Measurements from ENCODE around the gene CPN2. TPM values are rescaled to one million over a fixed set of nuclear protein-coding genes. Genes with fewer than 3 reads are reported as not detected.

Gene CPN2
- total and polyA plus RNA-seq, 2 of the 8 experiments (the other 6 are each of a cell fraction or from before 2014, with no cell fraction given): 0.03 TPM; not detected in 1

DNA sequence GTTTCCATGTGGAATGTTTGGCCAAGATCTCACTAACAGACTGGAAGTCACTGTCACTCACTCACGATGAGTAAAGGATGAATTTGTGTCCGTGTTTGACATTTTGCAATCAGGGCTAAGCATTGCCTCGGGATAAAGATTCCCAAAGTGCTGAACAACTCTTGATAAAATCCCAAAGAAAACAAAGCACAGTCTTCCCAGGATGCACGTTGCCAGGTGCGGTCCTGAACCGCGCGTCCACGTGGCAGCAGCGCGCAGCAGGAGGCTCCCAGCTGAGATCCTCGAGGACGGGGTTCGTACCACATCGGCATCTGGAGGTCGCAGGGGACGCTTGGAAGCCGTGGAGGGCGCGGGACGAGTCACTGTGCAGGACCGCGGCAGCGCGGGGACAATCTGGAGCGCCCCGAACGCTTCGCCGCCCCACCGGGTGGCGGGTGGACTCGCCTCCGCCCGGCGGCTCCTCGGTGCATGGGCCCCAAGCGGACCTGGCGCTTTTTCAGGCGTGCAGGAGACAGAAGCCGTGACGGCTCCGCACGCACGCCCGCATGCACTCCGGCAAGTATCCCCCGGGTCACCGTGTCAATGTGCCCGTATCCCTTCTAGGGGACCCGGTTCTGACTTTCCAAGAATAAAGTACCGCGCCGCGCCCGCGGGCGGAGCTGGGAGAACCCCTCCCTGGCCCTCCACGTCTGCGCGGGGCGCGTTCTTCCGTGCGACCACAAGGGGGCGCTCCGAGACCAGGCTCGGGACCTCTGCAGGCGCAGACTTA is 17.7 kb downstream of the CPN2 start:
- Histone ChIP-seq H4K8ac (ENCODE audit: extremely low read depth, insufficient read depth, low read length) (peak overlapping the region; percentile 45; the same call in 1 of the 2 replicates), H4K91ac (replicated peaks; ENCODE audit: insufficient read length, low read length) (peak overlapping the region; percentile 87), H2BK12ac (ENCODE audit: low read depth, low read length) (no peak overlapping the region), H3K56ac (replicated peaks; ENCODE audit: insufficient read length, low read depth, low read length) (no peak overlapping the region), H3K23me2 (ENCODE audit: low read depth, low read length) (peaks cover 2% of the 10 kb centered on the region), H3K4me1 (replicated peaks in 1 of 4; ENCODE audit: control insufficient read depth in 3 of 4, insufficient read depth in 4 of 4, low read length in 3 of 4) (peaks cover 0 to 3% (median under 1%) of the 10 kb centered on the region in 4 experiments; a peak in 1 of 7 replicates), H3K9ac (replicated peaks in 1 of 4; ENCODE audit: extremely low read depth in 1 of 4, low read depth in 3 of 4, low read length in 3 of 4) (peak overlapping the region in 1 of 4 experiments; percentile 17; a peak in 1 of 7 replicates), H3K4ac (replicated peaks; ENCODE audit: insufficient read length, low read depth, low read length) (no peak overlapping the region), H3K36me3 (ENCODE audit: control insufficient read depth in 2 of 4, insufficient read depth in 4 of 4, low read length in 3 of 4) (no peaks in the 10 kb centered on the region), H3K14ac (ENCODE audit: insufficient read length) (no peak overlapping the region), H3K27me3 (replicated peaks in 1 of 4; ENCODE audit: control insufficient read depth in 3 of 4, extremely low read depth in 1 of 4, insufficient read depth in 3 of 4, low read length in 3 of 4) (peaks cover 0 to 24% (median 15%) of the 10 kb centered on the region in 4 experiments; a peak in 5 of 7 replicates), H3K27ac (ENCODE audit: low read depth, low read length) (no peak overlapping the region), H3K79me1 (ENCODE audit: low read depth, low read length) (no peaks in the 10 kb centered on the region), H2BK15ac (ENCODE audit: low read length) (0 out of 2 replicates have a peak overlapping the region, but pooled peaks have one; percentile 47), H3K4me2 (ENCODE audit: insufficient read depth in 1 of 2, low read depth in 2 of 2, low read length in 2 of 2) (peak overlapping the region; percentile 15 to 73), H4K20me1 (replicated peaks in 1 of 2; ENCODE audit: control insufficient read depth in 1 of 2, insufficient read depth in 2 of 2, low read length in 2 of 2) (no peaks in the 10 kb centered on the region), H3K9me3 (ENCODE audit: insufficient read depth in 2 of 2, low read depth in 1 of 2, low read length in 1 of 2) (no peaks in the 10 kb centered on the region), H2BK5ac (ENCODE audit: low read depth, low read length) (no peak overlapping the region; the same call in 1 of the 2 replicates), H2BK120ac (replicated peaks; ENCODE audit: low read depth, low read length) (no peak overlapping the region), H2AFZ (ENCODE audit: low read length) (peak overlapping the region; percentile 79; the same call in 1 of the 2 replicates), H3K4me3 (ENCODE audit: extremely low read depth in 1 of 4, insufficient read depth in 2 of 4, low read depth in 3 of 4, low read length in 4 of 4) (peak overlapping the region; percentile 16 to 62 (median 32)), H2AK5ac (ENCODE audit: low read depth, low read length) (no peak overlapping the region), H3K18ac (ENCODE audit: extremely low read depth, low read length) (peak overlapping the region; percentile 73), H4K5ac (ENCODE audit: insufficient read length, low read depth, low read length) (no peak overlapping the region), H3K79me2 (ENCODE audit: control insufficient read depth in 1 of 2, insufficient read depth in 2 of 2, low read length in 2 of 2) (no peaks in the 10 kb centered on the region), H2BK20ac (ENCODE audit: low read length) (no peak overlapping the region), H3K23ac (ENCODE audit: insufficient read length) (no peak overlapping the region)
- FAIRE-seq: no peak
- 6% methylated on average over 69 of the region's 69 CpGs; no CpG with 5 or more reads in 1 of the 2 experiments for WGBS, 2 experiments (ENCODE audit: extremely low coverage in 1 of 2, insufficient coverage in 1 of 2, insufficient read length in 1 of 2, insufficient replicate concordance in 2 of 2, low coverage in 1 of 2, low lambda C conversion rate in 2 of 2, missing lambda C conversion rate in 1 of 2)
- ChIA-PET CTCF (ENCODE audit: partially characterized antibody) (interaction anchor here (0.6 to 15.8 kb wide), 24 partner anchors 10 to 687 kb away, joined by 3 to 344 read pairs (median 4); partner anchors contain the start of genes CPN2, GP5 and LRRC15), POLR2A (ENCODE audit: partially characterized antibody) (interaction anchor here (0.6 to 0.7 kb wide), 2 partner anchors 13 to 69 kb away, joined by 3 to 4 read pairs; no protein-coding TSS in a partner anchor)
- peak; percentile 50 to 98 for DNase-seq (ENCODE audit: low read depth in 1 of 2, low spot score in 2 of 2)
- TF ChIP-seq NANOG (IDR thresholded peaks at IDR 0.05; ENCODE audit: insufficient read depth, low read depth, low read length, poor library complexity, severe bottlenecking) (no peak), FOSL1 (IDR thresholded peaks at IDR 0.05; ENCODE audit: insufficient read depth, low read depth, low read length) (no peak), POLR2A (IDR thresholded peaks at IDR 0.05; ENCODE audit: control extremely low read depth in 1 of 2, low read depth in 2 of 2, low read length in 2 of 2) (no peak), KDM5A (IDR thresholded peaks at IDR 0.05; ENCODE audit: low read length) (peak; percentile 46), EP300 (IDR thresholded peaks at IDR 0.05; ENCODE audit: borderline replicate concordance in 1 of 2, low read depth in 2 of 2, low read length in 2 of 2) (peak in 1 of 2 experiments; percentile 32; a peak in 1 of 3 replicates), CTBP2 (IDR thresholded peaks at IDR 0.05; ENCODE audit: borderline replicate concordance, insufficient read depth, insufficient read length, low read length) (no peak), RXRA (IDR thresholded peaks at IDR 0.05; ENCODE audit: insufficient read depth, low read depth, low read length) (no peak), BACH1 (IDR thresholded peaks at IDR 0.05; ENCODE audit: low read length) (peak; percentile 25; the same call in 1 of the 2 replicates), EZH2 (IDR thresholded peaks at IDR 0.05; ENCODE audit: low read depth, low read length, severe bottlenecking) (peak; percentile 48)
- TF ChIP-seq, protein P1, sequence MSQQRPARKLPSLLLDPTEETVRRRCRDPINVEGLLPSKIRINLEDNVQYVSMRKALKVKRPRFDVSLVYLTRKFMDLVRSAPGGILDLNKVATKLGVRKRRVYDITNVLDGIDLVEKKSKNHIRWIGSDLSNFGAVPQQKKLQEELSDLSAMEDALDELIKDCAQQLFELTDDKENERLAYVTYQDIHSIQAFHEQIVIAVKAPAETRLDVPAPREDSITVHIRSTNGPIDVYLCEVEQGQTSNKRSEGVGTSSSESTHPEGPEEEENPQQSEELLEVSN (IDR thresholded peaks at IDR 0.05): peak; percentile 93

Measured in H1 (cell line).